ENCODE measurements around the gene ADIPOR2.
"Not testable (repeated sequence)": the region's sequence is repeated elsewhere in the genome, so short reads cannot be mapped to it uniquely, and the experiment has no call there.

Gene ADIPOR2

GRCh38 chr12:1705774-1706631 lies 15.1 kb downstream of the ADIPOR2 start:
- DNase-seq, result no peak

GRCh38 chr12:1706632-1706980 lies 15.7 kb downstream of the ADIPOR2 start:
- DNase-seq, result no peak

- no peak for DNase-seq
Observed at GRCh38 chr12:1707051-1707450, 16.2 kb downstream of the ADIPOR2 start.

- not testable (repeated sequence) for DNase-seq
Observed at GRCh38 chr12:1709968-1710367, 19.1 kb downstream of the ADIPOR2 start.

GRCh38 chr12:1710870-1711269 lies 20.0 kb downstream of the ADIPOR2 start:
- DNase-seq, result not testable (repeated sequence)

- not testable (repeated sequence) for DNase-seq
Observed at GRCh38 chr12:1711536-1712211, 20.8 kb downstream of the ADIPOR2 start.

- DNase-seq, result not testable (repeated sequence)
Observed at GRCh38 chr12:1712305-1712704, 21.4 kb downstream of the ADIPOR2 start.

- DNase-seq, result not testable (repeated sequence)
Observed at GRCh38 chr12:1712852-1713251, 22.0 kb downstream of the ADIPOR2 start.

GRCh38 chr12:1713783-1714348 lies 23.0 kb downstream of the ADIPOR2 start:
- not testable (repeated sequence) for DNase-seq

GRCh38 chr12:1715459-1715858 lies 24.6 kb downstream of the ADIPOR2 start:
- DNase-seq, result not testable (repeated sequence)

GRCh38 chr12:1716215-1716862 lies 25.5 kb downstream of the ADIPOR2 start:
- DNase-seq, result no peak

- no peak for DNase-seq
Observed at GRCh38 chr12:1716911-1717310, 26.0 kb downstream of the ADIPOR2 start.

- no peak for DNase-seq
Observed at GRCh38 chr12:1719139-1719538, 28.3 kb downstream of the ADIPOR2 start.

GRCh38 chr12:1720494-1720893 lies 29.6 kb downstream of the ADIPOR2 start:
- no peak for DNase-seq

- no peak for DNase-seq
Observed at GRCh38 chr12:1723721-1724120, 32.9 kb downstream of the ADIPOR2 start.

GRCh38 chr12:1724250-1724649 lies 33.4 kb downstream of the ADIPOR2 start:
- DNase-seq, result no peak

- DNase-seq, result no peak
Observed at GRCh38 chr12:1726753-1727152, 35.9 kb downstream of the ADIPOR2 start.

GRCh38 chr12:1728824-1729223 lies 38.0 kb downstream of the ADIPOR2 start:
- DNase-seq, result no peak

GRCh38 chr12:1731019-1731687 lies 40.3 kb downstream of the ADIPOR2 start:
- DNase-seq, result no peak

GRCh38 chr12:1731688-1732078 lies 40.8 kb downstream of the ADIPOR2 start:
- DNase-seq, result not testable (repeated sequence)

GRCh38 chr12:1732914-1733313 lies 42.0 kb downstream of the ADIPOR2 start:
- DNase-seq, result no peak

- DNase-seq, result not testable (repeated sequence)
Observed at GRCh38 chr12:1733712-1734111, 42.8 kb downstream of the ADIPOR2 start.

Measured in cerebellar nuclear complex (tissue), 1 donor.